Coronary artery (tissue), 2 donors: Measurements from ENCODE around the gene XYLB.
"Not testable (repeated sequence)": the region's sequence is repeated elsewhere in the genome, so short reads cannot be mapped to it uniquely, and the experiment has no call there.

Experiments used
- DNase-seq: peaks from one replicate; pipeline ENCODE4 v3.0.0-alpha.2; 2017; ENCODE audit warnings: low spot score
- H3K27ac ChIP-seq, 2 donors: fragments of 200-600 bp; sonication (generic); one replicate each; pipeline ENCODE4 v1.5.1; 2016 to 2019
- H3K4me3 ChIP-seq: fragments of 200-600 bp; sonication (generic); 2 replicates; pipeline ENCODE4 v1.5.1; 2016; ENCODE audit warnings: mild to moderate bottlenecking, moderate library complexity
- CTCF ChIP-seq: fragments of 200-600 bp; sonication (generic); IDR thresholded peaks from one replicate; pipeline ENCODE4 v1.5.1; 2019; ENCODE audit warnings: antibody characterized with exemption

The XYLB gene

GRCh38 chr3:38421679-38422336 is 75.2 kb downstream of the XYLB start:
- no peak overlapping the region for H3K27ac ChIP-seq

GRCh38 chr3:38426798-38427426 is 80.3 kb downstream of the XYLB start:
- H3K27ac ChIP-seq, H3K4me3 ChIP-seq, DNase-seq: not testable (repeated sequence)

More at GRCh38 chr3:38421679-38422336, 75.2 kb downstream of the XYLB start:
- no peak overlapping the region for H3K4me3 ChIP-seq
- DNase-seq, result no peak
- TF ChIP-seq CTCF, result no peak

DNA sequence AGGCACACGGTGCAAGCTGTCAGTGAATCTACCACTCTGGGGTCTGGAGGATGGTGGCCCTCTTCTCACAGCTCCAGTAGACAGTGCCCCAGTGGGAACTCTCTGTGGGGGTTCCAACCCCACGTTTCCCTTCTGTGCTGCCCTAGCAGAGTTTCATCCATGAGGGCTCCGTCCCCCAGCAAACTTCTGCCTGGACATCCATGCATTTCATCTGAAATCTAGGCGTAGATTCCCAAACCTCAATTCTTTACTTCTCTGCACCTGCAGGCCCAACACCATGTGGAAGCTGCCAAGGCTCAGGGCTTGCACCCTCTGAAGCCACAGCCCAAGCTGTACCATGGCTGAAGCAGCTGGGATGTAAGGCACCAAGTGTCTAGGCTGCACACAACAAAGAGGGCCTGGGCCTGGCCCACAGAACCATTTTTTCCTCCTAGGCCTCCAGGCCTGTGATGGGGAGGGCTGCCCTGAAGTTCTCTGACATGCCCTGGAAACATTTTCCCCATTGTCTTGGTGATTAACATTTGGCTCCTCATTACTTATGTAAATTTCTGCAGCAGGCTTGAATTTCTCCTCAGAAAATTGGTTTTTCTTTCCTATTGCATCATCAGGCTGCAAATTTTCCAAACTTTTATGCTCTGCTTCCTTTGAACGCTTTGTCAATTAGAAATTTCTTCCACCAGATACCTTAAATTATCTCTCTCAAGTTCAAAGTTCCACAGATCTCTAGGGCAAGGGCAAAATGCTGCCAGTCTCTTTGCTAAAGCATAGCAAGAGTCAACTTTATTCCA is 86.5 kb downstream of the XYLB start:
- not testable (repeated sequence) for H3K27ac ChIP-seq, DNase-seq, H3K4me3 ChIP-seq

- DNase-seq, H3K4me3 ChIP-seq, H3K27ac ChIP-seq: not testable (repeated sequence)
Measured at GRCh38 chr3:38433661-38434060, 87.1 kb downstream of the XYLB start.

- not testable (repeated sequence) for H3K4me3 ChIP-seq, DNase-seq, H3K27ac ChIP-seq
Measured at GRCh38 chr3:38438436-38439069, 92.0 kb downstream of the XYLB start.

- H3K27ac ChIP-seq, DNase-seq, H3K4me3 ChIP-seq: not testable (repeated sequence)
Measured at GRCh38 chr3:38443205-38443604, 96.6 kb downstream of the XYLB start.

DNA sequence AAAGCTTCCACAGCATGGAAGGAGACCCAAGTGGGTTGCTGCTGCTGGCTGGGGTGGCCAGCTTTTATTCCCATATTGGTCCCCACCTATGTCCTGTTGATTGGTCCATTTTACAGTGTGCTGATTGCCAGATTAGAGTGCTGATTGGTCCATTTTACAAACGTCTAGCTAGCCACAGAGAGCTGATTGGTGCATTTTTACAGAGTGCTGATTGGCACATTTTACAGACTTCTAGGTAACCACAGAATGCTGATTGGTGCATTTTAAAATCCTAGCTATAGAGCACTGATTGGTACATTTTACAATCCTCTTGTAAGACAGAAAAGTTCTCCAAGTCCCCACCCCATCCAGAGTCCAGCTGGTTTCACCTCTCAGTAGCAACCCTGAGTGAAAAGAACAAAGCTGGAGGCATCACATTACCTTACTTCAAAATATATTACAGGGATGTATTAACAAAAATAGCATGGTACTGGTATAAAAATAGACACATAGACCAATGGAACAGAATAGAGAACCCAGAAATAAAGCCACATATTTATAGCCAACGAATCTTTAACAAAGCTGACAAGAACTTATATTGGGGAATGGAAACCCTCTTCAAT is 99.6 kb downstream of the XYLB start:
- TF ChIP-seq CTCF, result no peak
- Histone ChIP-seq H3K27ac (no peak overlapping the region), H3K4me3 (no peak overlapping the region)
- no peak for DNase-seq

DNA sequence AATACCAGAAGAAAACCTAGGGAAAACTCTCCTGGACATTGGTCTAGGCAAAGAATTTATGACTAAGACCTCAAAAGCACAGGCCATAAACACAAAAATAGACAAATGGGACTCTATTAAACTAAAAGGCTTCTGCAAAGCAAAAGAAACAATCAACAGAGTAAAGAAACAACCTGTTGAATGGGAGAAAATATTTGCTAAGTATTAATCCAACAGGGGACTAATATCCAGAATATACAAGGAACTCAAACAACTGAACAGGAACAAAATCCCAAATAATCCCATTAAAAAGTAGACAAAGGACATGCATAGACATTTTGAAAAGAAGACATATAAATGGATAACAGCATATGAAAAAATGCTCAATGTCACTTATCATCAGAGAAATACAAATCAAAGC is 100.2 kb downstream of the XYLB start:
- no peak for TF ChIP-seq CTCF
- no peak for DNase-seq
- H3K4me3 ChIP-seq, result no peak overlapping the region
- H3K27ac ChIP-seq, result no peak overlapping the region

- H3K4me3 ChIP-seq, result no peak overlapping the region
- H3K27ac ChIP-seq, result no peak overlapping the region
- DNase-seq, result no peak
- TF ChIP-seq CTCF, result no peak
Measured at GRCh38 chr3:38450853-38451252, 104.3 kb downstream of the XYLB start.
